ENCODE data around the gene HNF1B.
A peak's percentile ranks its signal among the peaks of the same experiment; 100 is the strongest.
"Not testable (repeated sequence)": the region's sequence is repeated elsewhere in the genome, so short reads cannot be mapped to it uniquely, and the experiment has no call there.

HNF1B gene
- total RNA-seq, result 0 to 0.18 (median 0) reads per million in 9 experiments

GRCh38 chr17:37744961-37745800, at the start of gene HNF1B:
Gene HNF1B, minus strand, starts transcription at chr17:37745059. Its CDS starts 175 bp downstream, at chr17:37744884.
- H3K9me3 Mint-ChIP-seq, result no peaks in the 10 kb centered on the region
- H3K27ac Mint-ChIP-seq, result no peak within 1 kb of the TSS
- no peak for DNase-seq
- peak within 1 kb of the TSS; percentile 60 to 74 for H3K4me3 Mint-ChIP-seq
- peaks cover 8 to 19% of the 10 kb centered on the region in 2 donors for H3K4me1 Mint-ChIP-seq (ENCODE audit: low read depth in 2 of 2)
- ATAC-seq (replicated peaks), result peak; percentile 47
- H3K27me3 Mint-ChIP-seq, result peaks cover 81 to 93% of the 10 kb centered on the region in 2 donors
- peaks cover 3% of the 10 kb centered on the region for H3K36me3 Mint-ChIP-seq (ENCODE audit: insufficient read depth)

GRCh38 chr17:37792787-37793186, 47.9 kb upstream of the HNF1B start:
- no peak overlapping the region for H3K27ac Mint-ChIP-seq
- DNase-seq (no peak), ATAC-seq (replicated peaks) (no peak)
- no peaks in the 10 kb centered on the region for H3K36me3 Mint-ChIP-seq (ENCODE audit: insufficient read depth)
- peaks cover 54 to 88% of the 10 kb centered on the region in 2 donors for H3K27me3 Mint-ChIP-seq
- H3K4me1 Mint-ChIP-seq (ENCODE audit: low read depth in 2 of 2), result no peaks in the 10 kb centered on the region
- H3K4me3 Mint-ChIP-seq, result no peak overlapping the region
- H3K9me3 Mint-ChIP-seq, result no peaks in the 10 kb centered on the region

GRCh38 chr17:37791447-37792399, 46.9 kb upstream of the HNF1B start:
- DNase-seq, result peak; percentile 29 to 40 (median 36)
- Mint-ChIP-seq H3K9me3 (no peaks in the 10 kb centered on the region), H3K36me3 (ENCODE audit: insufficient read depth) (no peaks in the 10 kb centered on the region), H3K4me3 (no peak overlapping the region), H3K27me3 (peaks cover 52 to 85% of the 10 kb centered on the region in 2 donors), H3K27ac (no peak overlapping the region), H3K4me1 (ENCODE audit: low read depth in 2 of 2) (no peaks in the 10 kb centered on the region)
- ATAC-seq (replicated peaks), result peak; percentile 63

GRCh38 chr17:37789771-37790541, 45.1 kb upstream of the HNF1B start:
- Mint-ChIP-seq H3K27ac (no peak overlapping the region), H3K4me1 (ENCODE audit: low read depth in 2 of 2) (no peaks in the 10 kb centered on the region), H3K27me3 (peaks cover 56 to 77% of the 10 kb centered on the region in 2 donors), H3K4me3 (no peak overlapping the region), H3K36me3 (ENCODE audit: insufficient read depth) (no peaks in the 10 kb centered on the region), H3K9me3 (no peaks in the 10 kb centered on the region)
- DNase-seq, result no peak
- no peak for ATAC-seq (replicated peaks)

GRCh38 chr17:37789021-37789565, 44.2 kb upstream of the HNF1B start:
- ATAC-seq (replicated peaks) (no peak), DNase-seq (no peak)
- Mint-ChIP-seq H3K4me3 (no peak overlapping the region), H3K27ac (no peak overlapping the region), H3K9me3 (no peaks in the 10 kb centered on the region), H3K36me3 (ENCODE audit: insufficient read depth) (no peaks in the 10 kb centered on the region), H3K27me3 (peaks cover 48 to 76% of the 10 kb centered on the region in 2 donors), H3K4me1 (ENCODE audit: low read depth in 2 of 2) (no peaks in the 10 kb centered on the region)

GRCh38 chr17:37788526-37788925, 43.7 kb upstream of the HNF1B start:
- H3K27ac Mint-ChIP-seq, result no peak overlapping the region
- ATAC-seq (replicated peaks) (no peak), DNase-seq (no peak)
- H3K27me3 Mint-ChIP-seq, result peaks cover 48 to 76% of the 10 kb centered on the region in 2 donors
- no peak overlapping the region for H3K4me3 Mint-ChIP-seq
- H3K36me3 Mint-ChIP-seq (ENCODE audit: insufficient read depth), result no peaks in the 10 kb centered on the region
- H3K9me3 Mint-ChIP-seq, result no peaks in the 10 kb centered on the region
- no peaks in the 10 kb centered on the region for H3K4me1 Mint-ChIP-seq (ENCODE audit: low read depth in 2 of 2)

- H3K27ac Mint-ChIP-seq, result no peak overlapping the region
- ATAC-seq (replicated peaks), result no peak
- no peaks in the 10 kb centered on the region for H3K36me3 Mint-ChIP-seq (ENCODE audit: insufficient read depth)
- no peaks in the 10 kb centered on the region for H3K9me3 Mint-ChIP-seq
- peaks cover 46 to 71% of the 10 kb centered on the region in 2 donors for H3K27me3 Mint-ChIP-seq
- H3K4me3 Mint-ChIP-seq, result no peak overlapping the region
- no peaks in the 10 kb centered on the region for H3K4me1 Mint-ChIP-seq (ENCODE audit: low read depth in 2 of 2)
- no peak for DNase-seq
Observed at GRCh38 chr17:37787055-37787757, 42.3 kb upstream of the HNF1B start.

- no peak for DNase-seq
- H3K4me3 Mint-ChIP-seq, result no peak overlapping the region
- no peak for ATAC-seq (replicated peaks)
- peaks cover 39 to 66% of the 10 kb centered on the region in 2 donors for H3K27me3 Mint-ChIP-seq
- H3K9me3 Mint-ChIP-seq, result no peaks in the 10 kb centered on the region
- H3K4me1 Mint-ChIP-seq (ENCODE audit: low read depth in 2 of 2), result no peaks in the 10 kb centered on the region
- no peaks in the 10 kb centered on the region for H3K36me3 Mint-ChIP-seq (ENCODE audit: insufficient read depth)
- no peak overlapping the region for H3K27ac Mint-ChIP-seq
Observed at GRCh38 chr17:37786481-37786880, 41.6 kb upstream of the HNF1B start.

- H3K4me3 Mint-ChIP-seq; H3K27ac Mint-ChIP-seq; DNase-seq; ATAC-seq (replicated peaks); H3K36me3 Mint-ChIP-seq (ENCODE audit: insufficient read depth); H3K9me3 Mint-ChIP-seq; H3K4me1 Mint-ChIP-seq (ENCODE audit: low read depth in 2 of 2): not testable (repeated sequence)
- H3K27me3 Mint-ChIP-seq, result peaks cover 24 to 33% of the 10 kb centered on the region in 2 donors
Observed at GRCh38 chr17:37782460-37782859, 37.6 kb upstream of the HNF1B start.

GRCh38 chr17:37781451-37781850, 36.6 kb upstream of the HNF1B start:
- Mint-ChIP-seq H3K36me3 (ENCODE audit: insufficient read depth) (no peaks in the 10 kb centered on the region), H3K27ac (no peak overlapping the region), H3K27me3 (peaks cover 20 to 22% of the 10 kb centered on the region in 2 donors)

GRCh38 chr17:37779554-37779953, 34.7 kb upstream of the HNF1B start:
- ATAC-seq (replicated peaks), result no peak
- no peak for DNase-seq
- no peak overlapping the region for H3K4me3 Mint-ChIP-seq
- H3K36me3 Mint-ChIP-seq (ENCODE audit: insufficient read depth), result no peaks in the 10 kb centered on the region
- H3K27me3 Mint-ChIP-seq, result peaks cover 14 to 18% of the 10 kb centered on the region in 2 donors
- no peaks in the 10 kb centered on the region for H3K9me3 Mint-ChIP-seq
- H3K4me1 Mint-ChIP-seq (ENCODE audit: low read depth in 2 of 2), result peaks cover 2 to 3% of the 10 kb centered on the region in 2 donors
- H3K27ac Mint-ChIP-seq, result no peak overlapping the region

More at GRCh38 chr17:37781451-37781850, 36.6 kb upstream of the HNF1B start:
- no peak overlapping the region for H3K4me3 Mint-ChIP-seq
- no peak for DNase-seq
- no peaks in the 10 kb centered on the region for H3K4me1 Mint-ChIP-seq (ENCODE audit: low read depth in 2 of 2)
- H3K9me3 Mint-ChIP-seq, result no peaks in the 10 kb centered on the region
- no peak for ATAC-seq (replicated peaks)

GRCh38 chr17:37774504-37774903, 29.6 kb upstream of the HNF1B start:
- Mint-ChIP-seq H3K27ac (peak overlapping the region in 1 of 2 donors; percentile 6), H3K4me3 (no peak overlapping the region), H3K9me3 (no peaks in the 10 kb centered on the region), H3K4me1 (ENCODE audit: low read depth in 2 of 2) (peaks cover 5 to 7% of the 10 kb centered on the region in 2 donors), H3K27me3 (peaks cover 11 to 13% of the 10 kb centered on the region in 2 donors), H3K36me3 (ENCODE audit: insufficient read depth) (no peaks in the 10 kb centered on the region)
- ATAC-seq (replicated peaks), result peak; percentile 82
- no peak for DNase-seq
